DND-41 (cell line): ENCODE data around the gene KAT6B.

Experiments
- ATAC-seq: fragments of 200-7000 bp; cut with Tn5 transposase; 3 replicates; pipeline ENCODE4 v1.9.1; 2021; ENCODE audit warnings: low read depth; ENCODE audit not compliant: insufficient read depth
- DNase-seq: peaks from one replicate; pipeline ENCODE4 v3.0.0-alpha.2; 2020
- H2AFZ ChIP-seq: 2 replicates; pipeline ENCODE4 v1.6.0; 2012; ENCODE audit warnings: low read depth, low read length
- H3K27ac ChIP-seq: 2 replicates; pipeline ENCODE4 v1.5.1; 2012; ENCODE audit warnings: low read length, inconsistent platforms
- H3K27me3 ChIP-seq: fragments of 200-600 bp; sonication (generic); 2 replicates; pipeline ENCODE4 v1.6.0; 2012; ENCODE audit warnings: low read length, mild to moderate bottlenecking, inconsistent platforms; ENCODE audit not compliant: insufficient read depth, poor library complexity
- H3K36me3 ChIP-seq: 2 replicates; pipeline ENCODE4 v1.5.1; 2012; ENCODE audit warnings: low read length, inconsistent platforms; ENCODE audit not compliant: insufficient read depth
- H3K4me1 ChIP-seq: 2 replicates; pipeline ENCODE4 v1.5.1; 2012; ENCODE audit warnings: mild to moderate bottlenecking, low read length; ENCODE audit not compliant: insufficient read depth
- H3K4me2 ChIP-seq: 2 replicates; pipeline ENCODE4 v1.6.0; 2012; ENCODE audit warnings: mild to moderate bottlenecking, moderate library complexity, low read length, inconsistent platforms; ENCODE audit not compliant: insufficient read depth
- H3K4me3 ChIP-seq, 2 experiments: fragments of 200-600 bp in 1 of 2; shearing (Covaris generic) in 1 of 2; 2 replicates each; pipeline ENCODE4 v1.5.1; 2012 to 2016; ENCODE audit warnings: inconsistent platforms in 2 of 2, low read length in 2 of 2, mild to moderate bottlenecking in 2 of 2, low read depth in 1 of 2, moderate library complexity in 1 of 2
- H3K79me2 ChIP-seq: 2 replicates; pipeline ENCODE4 v1.6.0; 2012; ENCODE audit warnings: low read length, inconsistent platforms; ENCODE audit not compliant: insufficient read depth
- H3K9ac ChIP-seq: 2 replicates; pipeline ENCODE4 v1.6.0; 2012; ENCODE audit warnings: low read depth, mild to moderate bottlenecking, inconsistent platforms, low read length, moderate library complexity
- H3K9me3 ChIP-seq: 2 replicates; pipeline ENCODE4 v1.5.1; 2012; ENCODE audit warnings: low read length, moderate library complexity, mild to moderate bottlenecking, inconsistent platforms; ENCODE audit not compliant: insufficient read depth, severe bottlenecking
- H4K20me1 ChIP-seq: 2 replicates; pipeline ENCODE4 v1.6.0; 2012; ENCODE audit warnings: low read length; ENCODE audit not compliant: insufficient read depth
- CTCF ChIP-seq: IDR thresholded peaks from 2 replicates; pipeline ENCODE4 v1.5.1; 2012; ENCODE audit warnings: borderline replicate concordance, low read length, moderate library complexity, mild to moderate bottlenecking; ENCODE audit not compliant: poor library complexity, severe bottlenecking; ENCODE audit errors: extremely low read depth
- EZH2 ChIP-seq: IDR thresholded peaks from 3 replicates; pipeline ENCODE4 v1.6.1; 2012; ENCODE audit warnings: borderline replicate concordance, low read depth, mild to moderate bottlenecking, moderate library complexity, low read length, inconsistent platforms; ENCODE audit not compliant: severe bottlenecking

Gene KAT6B

DNA sequence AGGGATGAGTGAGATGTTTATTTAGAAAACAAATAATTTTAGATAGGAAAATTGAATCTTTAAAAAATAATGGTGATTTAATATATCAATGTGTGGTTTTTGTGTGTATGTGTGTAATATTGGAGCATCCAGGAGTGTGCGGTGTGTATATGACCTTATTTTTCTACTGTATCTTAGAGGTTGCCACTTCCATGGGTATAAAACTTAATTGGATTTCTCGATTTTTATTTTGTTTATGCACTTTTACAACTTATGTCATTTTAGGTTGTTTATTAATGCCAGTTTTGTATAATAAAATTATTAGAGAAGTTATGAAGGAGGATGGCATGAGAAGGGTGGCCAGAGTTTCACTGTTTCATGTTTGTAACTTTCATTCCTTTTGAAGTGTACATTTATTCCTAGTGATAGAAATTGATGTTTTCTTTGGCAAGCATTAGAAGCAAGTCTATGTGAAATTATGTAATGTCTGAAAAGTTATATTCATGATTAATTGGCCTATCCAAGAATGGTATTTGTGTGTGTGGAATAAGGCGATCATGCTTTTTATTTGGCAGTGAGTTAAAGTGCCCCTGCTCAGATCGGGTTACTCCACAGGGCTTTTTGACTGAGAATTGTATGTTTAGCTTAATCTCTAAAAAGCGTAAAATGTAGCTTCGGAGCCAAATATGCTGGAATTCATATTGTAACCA, 110.3 kb downstream of the KAT6B start:
- no peak for TF ChIP-seq CTCF
- H3K4me3 ChIP-seq = no peak overlapping the region
- H3K27ac ChIP-seq = no peak overlapping the region
- no peak overlapping the region for H3K4me2 ChIP-seq
- ATAC-seq (no peak), DNase-seq (no peak)
- H3K27me3 ChIP-seq = no peaks in the 10 kb centered on the region
- no peaks in the 10 kb centered on the region for H3K9me3 ChIP-seq
- H3K36me3 ChIP-seq = no peaks in the 10 kb centered on the region
- peaks cover 7% of the 10 kb centered on the region; the same call in 1 of the 2 replicates for H3K79me2 ChIP-seq
- no peaks in the 10 kb centered on the region for H3K4me1 ChIP-seq
- H3K9ac ChIP-seq = no peak overlapping the region
- H2AFZ ChIP-seq = no peak overlapping the region
- no peaks in the 10 kb centered on the region for H4K20me1 ChIP-seq

DNA sequence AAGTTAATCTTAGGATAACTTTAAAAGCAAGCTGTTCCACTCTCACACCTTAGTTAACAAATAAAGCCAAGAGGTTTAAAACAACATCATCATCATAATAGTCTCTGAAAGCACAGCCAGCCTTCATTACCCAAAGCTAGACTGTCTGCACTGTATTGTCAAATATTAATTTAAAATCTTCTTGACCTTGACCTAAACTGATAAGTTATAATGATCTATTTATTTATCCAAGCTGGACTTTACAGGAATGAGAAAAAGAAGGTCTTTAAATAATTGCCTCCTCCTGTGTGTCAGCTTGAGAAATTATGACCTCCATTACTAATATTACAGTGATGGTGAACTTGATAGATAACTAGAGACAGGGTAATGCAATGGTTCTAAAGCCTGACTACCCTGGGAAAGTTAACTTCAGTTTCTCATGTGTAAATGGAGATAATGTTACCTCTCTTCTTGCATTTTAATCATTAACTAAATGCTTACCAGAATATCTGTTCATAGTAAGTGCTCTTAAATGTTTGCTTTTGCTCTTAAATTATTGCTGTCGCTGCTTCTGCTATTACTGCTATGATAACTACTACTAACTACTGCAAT, 111.0 kb downstream of the KAT6B start:
- TF ChIP-seq EZH2 = no peak
- no peak for TF ChIP-seq CTCF
- Histone ChIP-seq H3K9me3 (no peaks in the 10 kb centered on the region), H3K27me3 (no peaks in the 10 kb centered on the region), H3K4me3 (no peak overlapping the region), H3K9ac (no peak overlapping the region), H3K27ac (no peak overlapping the region), H3K79me2 (peaks cover 7% of the 10 kb centered on the region; the same call in 1 of the 2 replicates), H3K4me1 (no peaks in the 10 kb centered on the region), H3K4me2 (no peak overlapping the region), H4K20me1 (no peaks in the 10 kb centered on the region), H2AFZ (no peak overlapping the region), H3K36me3 (no peaks in the 10 kb centered on the region)
- no peak for ATAC-seq
- no peak for DNase-seq

DNA sequence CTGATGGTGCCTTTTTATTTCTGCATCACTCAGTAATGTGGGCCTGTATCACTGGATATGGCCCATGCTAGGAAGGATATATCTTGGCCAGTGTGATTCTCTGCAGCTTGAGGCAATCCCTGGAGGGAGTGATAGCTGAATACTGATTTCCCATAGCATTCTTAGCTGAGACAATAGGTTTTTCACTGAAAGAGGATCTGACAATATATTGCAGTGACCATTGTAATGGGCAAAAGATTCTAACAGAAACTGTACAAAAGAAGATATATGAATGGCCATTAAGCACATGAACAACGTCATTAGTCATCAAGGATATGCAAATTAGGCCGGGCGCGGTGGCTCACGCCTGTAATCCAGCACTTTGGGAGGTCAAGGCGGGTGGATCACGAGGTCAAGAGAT, 117.8 kb downstream of the KAT6B start:
- no peaks in the 10 kb centered on the region for H3K4me1 ChIP-seq
- DNase-seq (no peak), ATAC-seq (no peak)
- H3K4me2 ChIP-seq = no peak overlapping the region
- no peak overlapping the region for H3K4me3 ChIP-seq
- no peaks in the 10 kb centered on the region; the same call in 1 of the 2 replicates for H3K79me2 ChIP-seq
- no peaks in the 10 kb centered on the region for H3K9me3 ChIP-seq
- no peaks in the 10 kb centered on the region for H3K27me3 ChIP-seq
- peaks cover 2% of the 10 kb centered on the region; the same call in 1 of the 2 replicates for H4K20me1 ChIP-seq
- no peak overlapping the region for H3K9ac ChIP-seq
- H3K36me3 ChIP-seq = no peaks in the 10 kb centered on the region
- H3K27ac ChIP-seq = no peak overlapping the region
- no peak overlapping the region for H2AFZ ChIP-seq
- TF ChIP-seq EZH2 = no peak
- TF ChIP-seq CTCF = no peak
